Stimulated activated naive CD8-positive, alpha-beta T cell treated with anti-CD3 and anti-CD28 coated beads, Interleukin-15, Interleukin-2, amounts not matched to agents 100 U/mL and 50 U/mL, for 24 hours (primary cell): ENCODE data around the gene BPIFB2.

Experiments
- ATAC-seq: fragments of 150-1000 bp; cut with Tn5 transposase; one replicate; pipeline ENCODE4 v1.10.0; 2021
- DNase-seq: peaks from one replicate; pipeline ENCODE4 v3.0.0; 2021

The BPIFB2 gene

GRCh38 chr20:33008336-33009213, 1.1 kb downstream of the BPIFB2 start:
- no peak for DNase-seq
- ATAC-seq, result no peak

- ATAC-seq, result no peak
- no peak for DNase-seq
Observed at GRCh38 chr20:33009214-33010132, 2.0 kb downstream of the BPIFB2 start.

GRCh38 chr20:33010133-33010504, 2.6 kb downstream of the BPIFB2 start:
- ATAC-seq (no peak), DNase-seq (no peak)

GRCh38 chr20:33010674-33011449, 3.4 kb downstream of the BPIFB2 start:
- DNase-seq, result no peak
- ATAC-seq, result no peak

GRCh38 chr20:33012327-33013189, 5.1 kb downstream of the BPIFB2 start:
- DNase-seq (no peak), ATAC-seq (no peak)

- DNase-seq (no peak), ATAC-seq (no peak)
Observed at GRCh38 chr20:33013701-33014326, 6.3 kb downstream of the BPIFB2 start.

- ATAC-seq, result no peak
Observed at GRCh38 chr20:33014336-33015113, 7.0 kb downstream of the BPIFB2 start.

GRCh38 chr20:33015114-33015484, 7.6 kb downstream of the BPIFB2 start:
- no peak for ATAC-seq
- no peak for DNase-seq

More at GRCh38 chr20:33014336-33015113, 7.0 kb downstream of the BPIFB2 start:
- no peak for DNase-seq

- no peak for DNase-seq
- ATAC-seq, result no peak
Observed at GRCh38 chr20:33015700-33016580, 8.4 kb downstream of the BPIFB2 start.

GRCh38 chr20:33016581-33017109, 9.1 kb downstream of the BPIFB2 start:
- DNase-seq (no peak), ATAC-seq (no peak)

GRCh38 chr20:33017542-33017941, 10.0 kb downstream of the BPIFB2 start:
- DNase-seq, result no peak

GRCh38 chr20:33018169-33018931, 10.8 kb downstream of the BPIFB2 start:
- no peak for ATAC-seq
- DNase-seq, result no peak

More at GRCh38 chr20:33017542-33017941, 10.0 kb downstream of the BPIFB2 start:
- no peak for ATAC-seq

- no peak for ATAC-seq
Observed at GRCh38 chr20:33019465-33020277, 12.2 kb downstream of the BPIFB2 start.

GRCh38 chr20:33020278-33021161, 13.0 kb downstream of the BPIFB2 start:
- ATAC-seq, result no peak
- DNase-seq, result no peak

More at GRCh38 chr20:33019465-33020277, 12.2 kb downstream of the BPIFB2 start:
- no peak for DNase-seq

- no peak for DNase-seq
- no peak for ATAC-seq
Observed at GRCh38 chr20:33021879-33022278, 14.4 kb downstream of the BPIFB2 start.

- DNase-seq, result no peak
- ATAC-seq, result no peak
Observed at GRCh38 chr20:33022289-33022688, 14.8 kb downstream of the BPIFB2 start.
